Stimulated activated CD8-positive, alpha-beta memory T cell treated with anti-CD3 and anti-CD28 coated beads, Interleukin-2, amount 100 ng/mL, for 1 hour (primary cell): ENCODE results near the gene POLA2.
"Not testable (repeated sequence)": the region's sequence is repeated elsewhere in the genome, so short reads cannot be mapped to it uniquely, and the experiment has no call there.

Source experiments
- DNase-seq, 2 donors: peaks; one replicate each; pipeline ENCODE4 v3.0.0-alpha.2; 2020; ENCODE audit warnings: low read depth in 2 of 2

The POLA2 gene

DNA sequence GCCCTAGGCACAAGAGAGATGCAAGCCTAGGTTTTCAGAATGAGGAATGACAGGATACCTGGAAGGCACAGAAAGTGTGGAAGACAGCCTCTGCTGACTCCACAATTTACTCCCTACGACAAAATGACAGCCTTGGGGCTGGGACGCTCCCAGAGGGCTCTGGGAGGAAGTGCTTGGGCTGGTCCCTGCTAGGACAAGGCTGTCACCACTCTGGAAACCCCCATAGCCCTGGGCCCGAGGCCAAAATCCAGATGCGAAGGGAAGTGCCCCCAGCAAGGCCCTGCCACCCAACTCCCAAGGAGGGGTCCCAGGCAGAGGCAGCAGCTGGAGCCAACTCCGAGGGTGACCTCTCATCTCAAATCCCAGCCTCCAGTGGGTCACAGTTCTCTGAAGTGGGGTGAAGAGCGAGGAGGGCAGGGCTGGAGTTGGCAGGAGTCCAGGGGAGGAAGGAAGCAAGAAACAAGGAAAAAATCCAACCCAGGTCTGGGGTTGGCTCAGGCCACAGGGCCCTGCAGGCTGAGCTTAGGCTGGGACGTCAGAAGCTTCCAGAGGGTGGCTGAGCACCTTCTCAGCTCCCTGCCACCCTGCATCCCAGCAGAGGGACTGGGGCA, 46.6 kb downstream of the POLA2 start:
- no peak for DNase-seq

DNA sequence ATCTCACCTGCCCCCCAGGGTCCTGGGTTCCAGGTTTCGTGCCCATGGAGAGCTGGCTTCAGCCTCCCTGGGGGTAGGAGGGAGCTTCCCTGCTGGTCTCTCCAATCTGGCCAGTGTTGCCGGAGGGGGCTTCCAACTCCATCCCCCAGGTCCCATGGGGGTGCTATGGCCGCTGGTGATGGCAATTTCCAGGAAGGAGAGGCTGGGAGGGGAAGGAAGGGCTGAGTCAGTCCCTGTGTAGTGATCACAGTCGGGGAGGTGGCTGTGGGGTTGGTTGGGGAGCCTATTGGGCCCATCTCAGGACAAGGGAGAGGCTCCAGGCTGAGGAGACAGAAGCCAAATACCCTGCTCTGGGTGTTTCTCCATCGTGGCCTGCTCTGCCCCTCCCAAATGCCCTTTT, 47.2 kb downstream of the POLA2 start:
- no peak for DNase-seq

DNA sequence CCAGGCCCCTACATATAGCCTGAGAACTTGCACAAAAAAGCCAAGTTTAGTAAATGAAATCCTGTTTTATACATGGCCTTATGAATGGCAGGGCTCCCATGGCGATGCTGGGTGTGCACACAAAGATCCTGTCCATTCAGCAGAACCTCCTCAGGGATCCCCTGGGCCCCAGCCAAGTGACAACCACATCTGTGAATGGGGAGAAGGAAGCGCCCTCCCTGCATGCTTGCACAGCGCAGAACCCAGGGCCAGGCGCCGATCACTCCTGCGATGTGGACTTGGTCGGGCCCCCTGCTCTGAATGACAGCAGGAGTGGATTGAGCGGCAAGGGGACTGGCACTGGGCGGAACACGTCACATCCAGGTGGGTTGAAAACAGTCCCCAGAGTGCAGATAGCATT, 48.5 kb downstream of the POLA2 start:
- no peak for DNase-seq

- no peak for DNase-seq
These were observed 49.0 kb downstream of the POLA2 start for GRCh38 chr11:65310736-65311135.

DNA sequence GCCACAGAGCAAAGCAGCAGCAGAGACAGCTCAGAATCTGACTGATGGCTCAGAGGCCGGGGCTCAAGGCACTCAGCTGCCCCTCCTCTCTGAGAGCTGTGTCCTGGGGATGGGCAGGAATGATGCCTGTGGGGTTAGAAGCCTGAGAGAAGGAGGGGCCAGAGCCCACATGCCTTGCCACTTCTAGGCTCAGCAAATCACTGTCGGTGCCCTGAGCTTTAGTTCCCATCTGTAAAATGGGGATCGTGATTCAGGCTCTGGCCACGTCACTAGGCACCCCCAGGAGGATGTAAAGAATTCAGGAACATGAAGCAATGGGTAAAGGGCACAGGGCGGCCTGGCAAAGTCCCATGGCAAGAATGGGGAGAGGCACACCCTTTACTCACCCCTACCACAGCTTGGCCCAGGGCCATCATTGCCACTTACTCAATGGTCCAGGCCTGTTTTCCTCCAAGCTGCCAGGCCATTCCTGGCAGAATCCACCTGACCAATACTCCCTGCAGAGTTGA, 49.5 kb downstream of the POLA2 start:
- no peak for DNase-seq

- peak; percentile 53 to 65 for DNase-seq
These were observed 52.9 kb downstream of the POLA2 start, which contains the start of gene CDC42EP2 for GRCh38 chr11:65314501-65315203. TSS of gene CDC42EP2 (plus strand) at chr11:65314866. CDS start at chr11:65320899, 6,033 bp downstream.

DNA sequence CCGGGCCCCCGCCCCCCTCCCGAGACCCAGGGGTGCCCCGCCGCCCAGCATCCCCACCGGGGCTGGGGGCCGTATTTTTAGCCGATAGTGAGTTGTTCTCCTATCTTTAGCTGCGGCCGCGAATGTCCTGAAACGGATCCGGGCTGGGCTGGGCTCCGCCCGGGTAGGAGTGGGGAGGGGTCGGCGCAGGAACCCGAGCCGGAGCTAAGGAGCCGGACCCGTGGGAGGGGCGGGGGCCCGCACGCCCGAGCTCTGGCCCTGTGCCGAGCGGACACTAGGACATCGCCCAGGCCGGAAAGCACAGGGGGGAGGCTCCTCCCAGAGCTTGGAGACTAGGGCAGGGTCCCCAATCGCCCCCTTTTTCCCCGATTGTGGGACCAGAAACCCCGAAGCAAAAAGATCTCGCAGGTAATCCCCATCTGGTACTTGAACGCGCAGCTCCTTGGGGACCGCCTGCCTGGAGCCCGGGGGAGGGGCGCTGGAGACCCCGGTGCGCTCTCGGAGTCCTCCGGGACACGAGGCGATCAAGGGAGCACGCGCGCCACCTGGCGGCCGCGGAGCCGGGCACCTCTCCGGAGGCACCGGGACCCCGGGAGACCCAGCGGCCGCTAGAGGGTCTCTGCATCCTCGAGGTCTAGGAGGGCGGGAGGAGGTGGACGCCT, 53.6 kb downstream of the POLA2 start:
- peak; percentile 58 to 74 for DNase-seq

- no peak for DNase-seq
These were observed 54.1 kb downstream of the POLA2 start for GRCh38 chr11:65315866-65316226.

DNA sequence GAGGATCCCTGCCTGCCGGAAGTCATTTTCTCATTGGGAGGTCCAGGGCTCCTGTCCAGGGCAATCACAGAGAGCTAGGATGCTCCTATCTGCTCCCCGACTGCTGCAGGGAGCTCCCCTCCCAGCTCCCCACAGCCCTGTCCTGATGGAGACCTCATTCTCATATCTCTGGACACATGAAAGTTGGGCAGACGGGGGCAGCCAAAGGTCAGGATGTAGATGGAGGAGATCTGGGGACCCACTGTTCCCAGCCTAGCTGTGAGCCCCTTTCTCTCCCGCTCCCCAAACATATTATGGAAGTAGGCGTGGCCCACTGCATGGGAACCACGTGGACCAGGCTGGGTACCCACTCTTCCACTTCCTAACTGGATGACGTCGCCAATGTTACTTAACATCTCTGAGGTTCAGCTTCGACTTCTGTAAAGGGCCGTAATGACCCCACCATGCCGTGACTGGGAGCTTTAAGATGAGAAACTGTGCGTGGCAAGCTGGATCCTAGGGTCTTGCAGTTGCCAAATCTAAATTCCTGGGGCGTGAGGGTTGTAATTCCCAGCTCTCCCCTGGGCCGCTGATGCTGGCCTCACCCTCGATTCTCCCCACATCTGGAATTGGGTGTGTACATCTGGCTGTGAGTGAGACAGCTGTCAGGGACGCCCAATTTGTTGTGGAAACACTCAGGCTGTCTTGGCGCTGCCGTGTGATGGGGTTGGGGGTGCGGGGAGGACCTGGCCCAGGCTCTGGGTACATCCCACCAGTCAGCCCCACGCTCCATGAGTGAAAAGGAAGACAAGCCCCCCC, 54.7 kb downstream of the POLA2 start:
- no peak for DNase-seq

DNA sequence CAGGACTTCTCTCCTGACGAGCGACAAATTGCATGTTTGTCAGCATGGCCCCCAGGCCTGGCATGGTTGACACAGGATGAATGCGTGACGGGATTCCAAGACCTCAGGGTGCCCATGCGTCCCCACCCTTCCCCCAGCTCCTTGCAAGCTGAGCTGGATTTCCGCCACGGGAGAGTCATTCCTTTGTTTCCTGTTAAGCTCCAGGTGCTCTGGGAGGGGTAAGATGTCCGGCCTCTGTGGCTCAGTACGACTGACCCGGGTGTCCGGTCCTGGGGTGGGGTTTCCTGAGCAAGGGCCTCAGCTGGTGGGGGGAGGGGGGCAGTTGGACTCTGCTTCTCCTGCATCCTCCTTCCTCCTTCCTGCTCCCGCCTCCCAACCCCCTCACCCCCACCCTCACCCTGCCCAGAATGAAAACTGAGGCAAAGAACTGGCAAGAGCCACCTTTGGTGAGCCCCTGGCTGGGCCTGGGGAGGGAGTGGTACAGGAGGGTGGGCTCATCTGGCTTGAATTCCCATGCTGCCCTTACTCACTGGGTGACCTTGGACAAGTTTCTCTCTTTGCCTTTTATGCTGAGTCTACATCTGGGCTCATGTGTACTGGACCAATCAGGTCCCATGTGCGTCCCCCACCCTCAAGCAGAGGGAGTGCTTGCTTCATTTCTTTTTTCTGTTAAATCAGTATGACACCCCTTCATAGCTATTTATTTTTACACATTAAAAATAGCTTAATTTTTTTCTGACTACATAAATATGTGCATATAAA, 55.4 kb downstream of the POLA2 start:
- DNase-seq: no peak

DNA sequence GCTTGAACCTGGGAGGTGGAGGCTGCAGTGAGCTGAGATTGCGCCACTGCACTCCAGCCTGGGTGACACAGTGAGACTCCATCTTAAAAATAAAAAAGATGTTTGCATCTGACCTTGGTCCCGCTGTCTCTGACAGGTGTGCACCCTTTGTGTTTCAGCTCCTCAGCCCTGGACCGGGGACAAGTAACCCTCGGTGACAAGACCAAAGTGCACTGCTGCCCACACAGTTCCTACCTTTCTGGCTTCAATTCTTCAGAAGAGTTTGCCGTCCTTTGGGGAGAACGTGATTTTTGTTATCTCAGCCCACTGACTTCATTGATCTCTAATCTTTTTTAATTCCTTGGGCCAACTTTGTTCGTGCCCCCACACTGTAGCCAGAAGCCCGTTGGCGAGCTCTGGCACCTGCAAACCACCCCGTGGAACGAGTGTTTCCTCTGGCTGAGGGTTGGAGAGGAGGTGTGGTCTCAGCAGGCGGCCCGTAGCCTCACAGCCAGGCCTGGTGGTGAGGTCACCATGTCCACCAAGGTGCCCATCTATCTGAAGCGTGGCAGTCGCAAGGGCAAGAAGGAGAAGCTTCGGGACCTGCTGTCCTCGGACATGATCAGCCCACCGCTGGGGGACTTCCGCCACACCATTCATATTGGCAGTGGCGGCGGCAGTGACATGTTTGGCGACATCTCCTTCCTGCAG, 58.8 kb downstream of the POLA2 start:
- DNase-seq: no peak

GRCh38 chr11:65321076-65321475, 59.3 kb downstream of the POLA2 start:
- no peak for DNase-seq

- DNase-seq: no peak
These were observed 60.2 kb downstream of the POLA2 start for GRCh38 chr11:65321828-65322485.

GRCh38 chr11:65323813-65324212, 62.1 kb downstream of the POLA2 start:
- no peak for DNase-seq

- DNase-seq: no peak
These were observed 63.7 kb downstream of the POLA2 start for GRCh38 chr11:65325435-65325834.

DNA sequence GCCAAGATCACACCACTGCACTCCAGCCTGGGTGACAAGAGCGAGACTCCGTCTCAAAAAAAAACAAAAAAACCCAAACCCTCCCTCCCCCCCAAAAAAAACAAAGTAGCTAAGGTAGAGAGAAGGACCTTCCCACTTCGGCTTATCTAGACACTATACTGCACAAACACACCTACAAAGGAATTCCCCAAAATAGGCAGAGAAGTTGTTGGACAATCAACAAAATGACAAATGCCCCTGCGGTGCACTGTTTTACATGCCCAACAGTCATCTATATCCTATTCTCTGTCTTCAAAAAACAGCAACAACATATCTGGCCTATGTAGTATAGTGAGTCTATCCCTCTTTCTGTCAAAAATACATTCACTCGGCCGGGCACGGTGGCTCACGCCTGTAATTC, 65.3 kb downstream of the POLA2 start:
- DNase-seq: no peak

DNA sequence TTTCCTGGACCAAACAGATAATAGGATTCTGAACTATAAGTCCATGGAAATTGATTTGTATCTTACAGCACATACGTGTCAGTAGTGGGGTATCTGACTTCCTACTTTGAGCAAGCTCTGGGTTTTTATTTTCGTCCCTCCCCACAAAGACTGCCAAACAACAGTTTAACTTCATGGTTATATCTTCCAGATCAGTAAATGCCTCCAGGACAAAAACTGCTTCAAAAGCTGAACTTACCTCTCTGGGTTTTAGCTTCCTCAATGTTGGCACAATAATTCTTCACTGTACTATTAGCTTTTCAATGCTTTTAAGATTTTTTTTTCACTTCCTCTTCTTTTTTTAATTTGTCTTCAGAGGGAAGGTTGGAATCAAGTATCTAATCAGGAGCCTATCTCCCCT, 67.7 kb downstream of the POLA2 start:
- no peak for DNase-seq

DNA sequence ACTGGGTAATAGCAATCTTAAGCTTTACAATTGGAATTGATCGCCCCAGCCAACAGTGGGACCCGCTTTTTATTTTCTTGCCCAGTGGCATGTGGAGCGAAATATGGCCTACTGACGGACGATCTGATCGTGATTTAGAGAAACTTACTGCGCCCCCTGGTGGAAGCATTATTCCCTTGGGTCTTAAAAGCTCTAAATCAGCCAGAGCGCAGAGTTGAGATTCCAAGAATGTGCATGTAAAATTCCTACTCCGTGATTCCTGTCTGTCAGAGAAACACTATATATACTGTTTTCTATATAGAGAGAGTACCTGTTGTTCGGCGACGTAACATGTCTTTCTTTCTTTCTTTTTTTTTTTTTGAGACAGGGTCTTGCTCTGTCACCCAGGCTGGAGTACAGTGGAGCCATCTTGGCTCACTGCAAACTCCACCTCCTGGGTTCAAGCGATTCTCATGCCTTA, 68.2 kb downstream of the POLA2 start:
- DNase-seq: peak; percentile 64 to 78

DNA sequence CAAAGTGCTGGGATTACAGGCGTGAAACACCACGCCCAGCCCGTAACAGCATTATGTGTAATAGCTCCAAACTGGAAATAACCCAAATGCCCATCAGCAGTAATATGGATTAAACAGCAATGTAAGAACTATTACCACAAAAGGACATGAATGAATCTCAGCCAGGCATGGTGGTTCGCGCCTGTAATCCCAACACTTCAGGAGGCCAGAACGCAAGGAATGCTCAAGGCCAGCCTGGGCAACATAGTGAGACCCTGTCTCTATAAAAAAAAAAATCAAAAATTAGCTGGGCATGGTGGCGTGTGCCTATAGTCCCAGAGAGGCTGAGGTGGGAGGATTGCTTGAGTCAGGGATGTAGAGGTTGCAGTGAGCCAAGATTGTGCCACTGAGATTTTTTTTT, 68.8 kb downstream of the POLA2 start:
- DNase-seq: no peak

DNA sequence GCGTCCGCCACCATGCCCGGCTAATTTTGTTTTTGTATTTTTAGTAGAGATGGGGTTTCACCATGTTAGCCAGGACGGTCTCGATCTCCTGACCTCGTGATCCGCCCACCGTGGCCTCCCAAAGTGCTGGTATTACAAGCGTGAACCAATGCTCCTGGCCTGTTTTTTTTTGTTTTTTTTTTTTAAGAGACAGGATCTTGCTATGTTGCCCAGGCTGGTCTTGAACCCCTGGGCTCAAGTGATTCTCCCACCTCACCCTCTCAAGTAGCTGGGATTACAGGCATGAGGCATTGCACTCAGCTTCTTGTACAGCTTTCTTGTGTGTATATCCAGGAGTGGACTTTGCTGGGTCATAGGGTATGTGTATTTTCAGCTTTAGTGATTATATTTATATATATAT, 70.8 kb downstream of the POLA2 start:
- not testable (repeated sequence) for DNase-seq
